HG02852 (cell line): Measurements from ENCODE around the gene NPVF.

Experiments used
- ATAC-seq: cut with Tn5 transposase; IDR thresholded peaks from one replicate; pipeline ENCODE4 v1.9.1; 2021; ENCODE audit warnings: mild to moderate bottlenecking, moderate library complexity; ENCODE audit not compliant: unreplicated experiment

NPVF gene, protein sequence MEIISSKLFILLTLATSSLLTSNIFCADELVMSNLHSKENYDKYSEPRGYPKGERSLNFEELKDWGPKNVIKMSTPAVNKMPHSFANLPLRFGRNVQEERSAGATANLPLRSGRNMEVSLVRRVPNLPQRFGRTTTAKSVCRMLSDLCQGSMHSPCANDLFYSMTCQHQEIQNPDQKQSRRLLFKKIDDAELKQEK

GRCh38 chr7:25228386-25228785, at the start of gene NPVF:
Gene NPVF (minus strand): TSS chr7:25228486. CDS start chr7:25228439, 47 bp downstream.
- no peak for ATAC-seq

DNA sequence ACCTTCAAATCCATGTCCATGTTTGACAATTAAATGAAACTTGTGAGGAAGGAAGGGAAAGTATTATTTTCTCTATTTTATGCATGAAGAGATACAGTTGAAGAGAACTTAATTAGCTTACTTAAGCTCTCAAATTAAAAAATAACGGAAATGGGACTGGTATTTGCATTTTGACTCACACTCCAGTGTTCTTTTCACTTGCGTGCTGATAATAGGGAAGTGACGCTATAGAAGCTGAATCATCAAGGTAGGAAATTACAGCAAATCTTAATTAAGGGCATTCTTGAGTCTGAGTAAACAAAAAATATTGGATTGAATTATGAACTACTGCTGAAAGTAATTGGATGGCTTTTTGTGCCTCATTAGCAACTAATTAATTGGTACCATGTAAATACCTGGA, 44.0 kb upstream of the NPVF start:
- ATAC-seq, result no peak

GRCh38 chr7:25263337-25263736, 35.1 kb upstream of the NPVF start:
- no peak for ATAC-seq

- ATAC-seq, result no peak
Measured at GRCh38 chr7:25262586-25262985, 34.3 kb upstream of the NPVF start.

DNA sequence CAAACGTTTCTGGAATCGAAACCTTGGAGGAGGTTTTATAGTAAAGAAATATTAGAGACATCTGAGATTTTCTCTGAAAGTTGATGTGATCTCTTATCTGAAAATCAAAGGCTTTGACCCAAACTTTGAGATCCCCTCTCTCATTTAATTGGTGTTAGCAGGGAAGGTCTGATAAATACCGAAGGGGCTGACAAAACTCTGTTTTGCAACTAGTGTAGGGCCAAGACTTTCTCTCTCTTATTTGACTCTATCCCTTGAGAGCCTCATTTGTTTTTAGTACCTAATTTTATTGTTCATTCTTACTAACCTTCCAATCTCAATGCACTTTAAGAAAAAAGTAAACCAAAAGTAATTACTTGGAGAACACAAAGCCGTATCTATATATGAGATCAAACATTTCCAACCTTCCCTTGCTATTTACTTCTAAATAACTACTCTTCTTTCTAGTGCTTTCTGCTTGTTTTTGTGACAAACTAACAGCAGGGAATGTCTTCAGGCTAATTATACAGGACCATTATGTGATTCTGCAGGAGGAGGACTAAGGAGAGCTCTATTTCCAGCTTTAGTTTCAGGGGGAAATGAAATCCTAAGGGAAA, 33.4 kb upstream of the NPVF start:
- no peak for ATAC-seq

DNA sequence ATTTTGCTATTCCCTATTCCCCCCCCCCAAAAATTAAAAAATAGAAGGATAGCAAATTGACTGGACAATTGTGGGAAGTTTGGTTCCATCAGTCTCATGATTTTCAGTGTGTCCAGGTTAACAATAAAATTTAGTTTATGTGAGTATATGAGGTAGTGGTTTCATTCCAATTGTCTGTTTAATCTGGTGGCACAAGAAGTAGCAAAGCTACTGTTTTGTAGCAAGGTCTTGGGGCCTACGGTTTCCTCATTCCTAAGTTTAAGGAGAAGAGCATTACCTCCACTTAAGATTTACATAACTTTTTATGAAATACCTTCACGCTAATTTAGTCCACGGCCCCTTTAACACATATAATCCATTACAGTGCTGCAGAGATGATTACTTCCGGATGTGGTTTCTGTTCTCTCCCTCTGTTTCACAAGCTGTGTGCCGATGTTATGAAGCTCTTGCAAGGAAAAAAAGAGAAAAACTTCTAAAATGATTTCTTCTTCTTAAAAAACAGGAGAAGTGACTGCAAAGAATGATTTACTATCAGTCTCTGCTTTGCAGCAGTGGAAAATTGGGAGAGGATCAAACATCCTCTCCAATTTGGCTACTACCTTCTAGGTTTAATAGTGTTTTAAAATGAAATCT, 32.7 kb upstream of the NPVF start:
- no peak for ATAC-seq

DNA sequence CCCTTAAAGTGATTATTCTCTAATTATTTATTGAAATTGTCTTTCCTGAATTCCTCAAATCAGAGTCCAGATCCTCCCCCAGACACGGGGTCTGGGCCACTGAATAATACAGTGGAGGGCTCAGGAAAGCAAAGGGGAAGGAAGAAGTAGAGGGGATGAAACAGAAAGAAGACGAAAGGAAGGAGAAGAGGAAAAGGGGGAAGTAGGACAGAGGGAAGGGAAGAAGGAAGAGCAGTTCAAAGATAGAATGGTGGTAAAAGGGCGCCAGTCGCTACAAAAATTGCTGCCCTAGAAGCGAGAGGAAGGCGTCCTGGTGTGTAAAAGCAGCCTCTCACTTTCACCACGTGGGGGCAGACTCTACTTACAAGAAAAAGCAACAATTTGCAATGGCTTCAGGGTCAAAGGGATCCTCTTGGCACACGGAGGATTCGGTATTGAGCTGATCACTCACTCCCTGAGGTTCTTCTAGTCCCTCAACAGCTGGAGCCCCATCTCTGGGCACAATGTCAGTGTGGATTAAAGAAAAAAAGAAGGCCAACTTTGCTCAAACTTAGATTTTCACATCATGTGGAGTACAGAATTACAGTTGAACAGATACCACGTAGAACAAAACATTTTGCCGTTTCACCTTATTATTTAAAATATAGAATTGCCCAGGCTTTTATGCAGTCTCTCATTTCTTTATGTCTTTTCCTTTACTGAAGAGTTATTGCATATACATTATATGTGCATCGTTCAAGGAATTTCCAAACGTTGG, 31.4 kb upstream of the NPVF start:
- ATAC-seq, result peak; percentile 66

DNA sequence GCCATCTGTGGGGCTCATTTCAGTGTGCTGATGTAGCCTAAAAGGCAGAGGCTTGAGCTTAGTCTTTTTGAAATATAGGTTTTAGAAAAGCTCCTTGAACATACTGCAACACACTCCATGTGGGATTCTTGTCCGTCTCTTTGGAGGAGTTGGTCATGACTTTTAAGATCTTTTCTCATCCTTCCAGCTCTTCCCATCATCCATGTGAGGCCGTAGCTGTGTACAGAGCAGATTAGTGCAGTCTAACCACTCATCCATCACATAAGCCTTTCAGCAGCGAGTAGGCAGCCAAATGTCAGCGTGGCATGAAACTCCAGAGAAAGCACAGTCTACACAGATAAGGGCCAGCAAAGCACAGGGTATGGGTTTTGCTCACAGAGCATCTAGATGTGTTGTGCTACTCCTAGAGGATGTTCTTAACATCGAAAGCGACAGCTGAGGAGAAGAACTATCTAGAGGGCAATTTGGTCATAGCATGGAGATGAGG, 28.1 kb upstream of the NPVF start:
- no peak for ATAC-seq

DNA sequence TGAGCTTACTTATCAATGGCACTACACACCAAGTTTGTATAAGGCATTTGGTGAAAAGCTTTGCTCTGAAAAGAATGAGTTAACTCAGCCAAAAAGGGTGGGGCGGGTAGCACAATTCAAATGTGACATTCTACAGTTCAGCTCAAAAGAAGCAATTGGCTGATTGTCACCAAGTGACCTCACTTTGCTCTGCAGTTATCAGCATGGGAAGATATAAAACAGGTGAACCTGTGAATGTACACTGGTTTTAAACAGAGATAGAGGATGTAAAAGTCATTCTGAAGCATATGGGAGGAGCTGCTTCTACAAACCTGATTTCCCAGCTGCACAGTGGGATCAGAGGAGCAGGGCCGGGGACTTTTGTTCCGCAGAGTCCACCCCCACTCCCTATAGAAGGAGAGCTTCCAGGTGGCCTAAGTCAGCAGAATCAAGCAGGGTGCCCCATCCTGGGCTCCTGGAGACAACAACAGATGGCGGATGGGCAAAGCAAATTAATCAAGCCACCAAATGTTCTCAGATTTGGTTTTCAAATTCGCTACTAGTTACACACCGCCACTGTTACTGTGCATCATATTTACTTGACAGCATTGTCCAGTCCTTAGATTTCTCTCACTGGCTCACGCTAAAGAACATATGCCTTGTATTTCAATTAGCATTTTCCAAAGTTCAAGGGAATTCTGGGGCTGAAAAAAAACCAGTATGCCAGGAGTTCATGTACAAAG, 27.5 kb upstream of the NPVF start:
- ATAC-seq, result no peak

GRCh38 chr7:25254604-25255003, 26.3 kb upstream of the NPVF start:
- ATAC-seq, result no peak

- no peak for ATAC-seq
Measured at GRCh38 chr7:25253714-25254113, 25.4 kb upstream of the NPVF start.

DNA sequence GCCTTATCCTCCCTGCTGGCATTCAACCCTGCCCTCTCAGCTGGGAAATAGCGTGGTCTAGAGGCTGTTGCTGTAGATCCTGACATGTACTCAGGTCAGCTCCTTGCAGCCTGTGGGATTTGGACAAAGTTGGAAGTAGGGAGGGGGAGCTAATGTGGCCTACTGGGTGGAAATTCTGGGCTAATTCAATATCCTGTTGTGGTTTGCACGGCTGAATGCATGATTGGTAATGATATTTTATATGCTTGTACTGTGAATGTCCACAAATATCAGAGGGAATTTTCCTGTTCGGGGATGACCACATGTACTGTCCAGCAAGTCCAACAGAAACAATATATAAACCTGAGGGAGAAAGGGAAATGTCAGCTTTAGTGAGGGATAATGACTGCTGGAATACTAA, 22.1 kb upstream of the NPVF start:
- no peak for ATAC-seq

DNA sequence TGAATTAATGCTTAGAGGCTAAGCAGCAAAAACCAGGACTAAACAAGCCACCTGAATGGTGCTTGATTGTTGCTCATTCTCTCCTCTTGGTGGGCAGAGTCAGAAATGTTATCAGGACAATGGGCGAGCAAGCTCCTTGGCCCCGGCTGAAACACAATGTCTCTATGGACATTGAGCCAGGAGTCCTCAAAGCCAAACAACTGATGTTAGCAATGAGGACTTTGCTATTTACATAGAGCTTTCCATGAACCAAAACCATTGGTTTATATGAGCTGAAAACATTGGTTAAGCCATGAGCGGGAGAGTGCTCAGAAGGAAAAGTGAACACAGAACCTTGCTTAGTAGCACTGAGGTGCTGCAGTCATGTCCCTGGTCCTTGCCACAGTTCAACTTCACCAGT, 21.5 kb upstream of the NPVF start:
- no peak for ATAC-seq

- no peak for ATAC-seq
Measured at GRCh38 chr7:25246306-25246705, 18.0 kb upstream of the NPVF start.

DNA sequence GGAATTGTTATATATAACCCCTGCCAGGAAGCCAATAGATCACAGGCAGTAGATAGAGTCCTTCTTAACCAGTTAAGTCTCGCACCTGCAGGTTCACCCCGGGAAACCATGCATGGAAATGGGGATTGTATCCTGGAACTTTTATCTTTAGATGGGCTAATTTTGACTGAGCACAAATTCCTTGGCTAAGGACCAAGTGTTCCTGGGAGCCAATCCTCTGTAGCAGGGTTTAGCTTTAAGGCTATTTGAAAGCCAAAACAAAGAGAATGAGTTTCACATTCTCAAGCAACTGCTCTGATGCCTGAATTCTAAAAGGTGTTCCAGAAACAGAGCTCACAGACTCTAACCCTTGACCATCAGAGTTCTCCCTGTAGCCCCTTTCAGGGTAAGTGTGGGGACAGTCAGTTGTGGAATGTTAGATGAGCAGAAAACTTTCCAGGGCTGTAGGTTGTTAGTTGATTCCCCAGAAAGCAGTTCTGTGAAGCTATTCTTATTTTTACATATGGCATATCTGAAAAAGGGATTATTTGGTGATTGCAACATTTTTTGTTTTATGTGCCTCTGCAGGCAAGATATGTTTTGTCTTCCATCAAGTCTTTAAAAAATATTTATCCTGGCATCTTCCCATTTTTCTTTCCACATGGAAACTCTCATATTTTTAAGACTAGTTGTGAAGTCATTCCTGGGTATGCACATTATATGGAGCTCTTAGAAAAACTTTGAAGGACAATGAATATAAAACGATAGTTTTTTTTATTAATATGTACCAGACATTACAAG, 16.2 kb upstream of the NPVF start:
- ATAC-seq, result no peak

GRCh38 chr7:25242678-25243077, 14.4 kb upstream of the NPVF start:
- no peak for ATAC-seq

DNA sequence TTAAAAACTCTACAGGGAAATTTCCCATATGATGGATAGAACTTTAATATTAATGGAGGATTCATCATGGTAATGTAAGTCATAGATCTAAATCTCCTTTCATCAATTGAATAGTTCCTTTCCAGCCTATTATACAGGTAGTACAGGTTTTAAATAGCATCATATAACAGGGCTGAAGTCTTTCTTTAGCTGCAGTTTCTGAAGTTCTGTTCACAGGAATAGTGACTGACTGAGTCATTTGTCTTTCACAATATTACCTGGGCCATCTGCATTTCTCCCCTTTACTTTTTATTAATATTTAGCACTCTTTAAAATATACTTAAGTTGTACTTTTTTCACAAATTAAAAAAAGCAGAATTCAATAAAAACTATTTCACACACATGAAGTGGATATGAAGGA, 12.6 kb upstream of the NPVF start:
- no peak for ATAC-seq

DNA sequence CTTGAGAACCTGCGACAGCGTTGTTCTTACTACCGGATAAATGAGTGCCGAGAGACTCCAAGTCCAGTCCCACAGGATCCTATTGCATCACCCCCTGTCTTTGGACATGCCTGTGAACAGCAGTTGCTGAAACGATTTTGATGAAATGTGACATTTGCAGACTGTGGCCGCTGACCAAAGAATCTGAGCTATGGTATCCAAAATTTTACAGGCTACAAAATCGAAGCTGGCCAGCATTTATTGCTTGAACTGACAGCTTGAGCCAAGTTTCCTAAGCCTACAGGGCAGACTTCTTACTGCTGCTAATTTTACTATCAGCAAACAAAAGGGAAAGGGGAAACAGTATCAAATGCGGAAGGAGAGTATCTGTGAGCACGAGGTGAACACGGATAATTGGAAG, 12.1 kb upstream of the NPVF start:
- no peak for ATAC-seq

- ATAC-seq, result no peak
Measured at GRCh38 chr7:25239888-25240287, 11.6 kb upstream of the NPVF start.

- no peak for ATAC-seq
Measured at GRCh38 chr7:25238066-25238725, 9.9 kb upstream of the NPVF start.
